H1 (cell line): ENCODE data around the gene CHD5. TPM values are rescaled to one million over a fixed set of nuclear protein-coding genes. Genes with fewer than 3 reads are reported as not detected.

Experiments
- CEBPB ChIP-seq: IDR thresholded peaks from 2 replicates; pipeline ENCODE4 v1.6.1; 2012; ENCODE audit warnings: low read depth, low read length
- CHD2 ChIP-seq: IDR thresholded peaks from 2 replicates; pipeline ENCODE4 v1.6.1; 2012; ENCODE audit warnings: low read length, improper control_type of control experiment
- EP300 ChIP-seq, 2 experiments: IDR thresholded peaks; 1 replicate in 1 of 2; 2 replicates in 1 of 2; pipeline ENCODE4 v1.6.1; 2011 to 2012; ENCODE audit warnings: low read depth in 2 of 2, low read length in 2 of 2, mild to moderate bottlenecking in 2 of 2, borderline replicate concordance in 1 of 2, inconsistent platforms in 1 of 2, moderate library complexity in 1 of 2
- SIN3A ChIP-seq, 2 experiments: IDR thresholded peaks in 1 of 2; conservative IDR thresholded peaks in 1 of 2; 2 replicates each; pipeline ENCODE4 v1.6.1; 2011 to 2012; ENCODE audit warnings: low read length in 2 of 2, improper control_type of control experiment in 1 of 2, low read depth in 1 of 2, mild to moderate bottlenecking in 1 of 2
- SIRT6 ChIP-seq: IDR thresholded peaks from one replicate; pipeline ENCODE4 v1.7.1; 2012; ENCODE audit warnings: low read length, inconsistent platforms
- SP1 ChIP-seq: IDR thresholded peaks from 2 replicates; pipeline ENCODE4 v1.6.1; 2011; ENCODE audit warnings: low read depth, low read length
- SUZ12 ChIP-seq: fragments of 200-600 bp; sonication (generic); IDR thresholded peaks from 2 replicates; pipeline ENCODE4 v1.6.1; 2012; ENCODE audit warnings: mild to moderate bottlenecking, inconsistent platforms, low read length, moderate library complexity, mixed read lengths
- polyA plus RNA-seq, 7 experiments: library from polyadenylated mRNA; depleted of rRNA in 3 of 7; stranded (reverse) in 5 of 7; unstranded in 2 of 7; fragments of >200 nt in 5 of 7; fragments of 200-250 nt in 2 of 7; gene quantifications; 1 replicate in 5 of 7; 2 replicates in 1 of 7; 4 replicates in 1 of 7; pipeline versions ENCODE4 v1.2.1 to v1.2.3, GENCODE V29; 2011 to 2013; ENCODE audit warnings: missing spikeins in 2 of 7, mixed read lengths in 2 of 7
- total RNA-seq: library from RNA; stranded (reverse); fragmentation: NEBNext Ultra II Directional; extraction: Animal tissue kit (Norgen Biotek cat#: 25700); gene quantifications from 2 replicates; pipeline ENCODE4 v1.2.1, GENCODE V29; 2021
- TF ChIP-seq, protein P1 (sequence below): fragments of 300-600 bp; sonication (generic); IDR thresholded peaks from 2 replicates; pipeline ENCODE4 v1.7.1; 2012; ENCODE audit warnings: low read length, moderate library complexity, mild to moderate bottlenecking, inconsistent platforms; ENCODE audit not compliant: insufficient replicate concordance
- TF ChIP-seq, protein P2 (sequence below): IDR thresholded peaks from 2 replicates; pipeline ENCODE4 v1.6.1; 2011; ENCODE audit warnings: low read length, improper control_type of control experiment

Gene CHD5
- total and polyA plus RNA-seq, 2 of the 8 experiments (the other 6 are each of a cell fraction or from before 2014, with no cell fraction given): 0.42 to 1.8 TPM

DNA sequence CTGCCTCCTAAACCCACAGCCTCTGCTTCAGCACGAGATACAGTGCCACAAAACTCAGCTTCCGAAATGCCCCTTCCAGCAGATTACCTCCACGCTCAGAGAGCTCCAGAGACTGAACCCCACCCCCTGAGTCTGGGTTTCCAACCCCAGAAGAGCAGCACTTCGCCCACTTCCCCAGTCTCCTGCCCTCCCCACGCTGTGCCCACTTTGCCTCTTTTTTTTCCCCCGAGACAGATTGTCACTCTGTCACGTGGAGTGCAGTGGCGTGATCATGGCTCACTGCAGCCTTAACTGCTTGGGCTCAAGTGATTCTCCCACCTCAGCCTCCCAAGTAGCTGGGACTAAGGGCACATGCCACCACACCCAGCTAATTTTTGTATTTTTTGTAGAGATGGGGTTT is 45.5 kb upstream of the CHD5 start (continued):
- TF ChIP-seq, protein P1, sequence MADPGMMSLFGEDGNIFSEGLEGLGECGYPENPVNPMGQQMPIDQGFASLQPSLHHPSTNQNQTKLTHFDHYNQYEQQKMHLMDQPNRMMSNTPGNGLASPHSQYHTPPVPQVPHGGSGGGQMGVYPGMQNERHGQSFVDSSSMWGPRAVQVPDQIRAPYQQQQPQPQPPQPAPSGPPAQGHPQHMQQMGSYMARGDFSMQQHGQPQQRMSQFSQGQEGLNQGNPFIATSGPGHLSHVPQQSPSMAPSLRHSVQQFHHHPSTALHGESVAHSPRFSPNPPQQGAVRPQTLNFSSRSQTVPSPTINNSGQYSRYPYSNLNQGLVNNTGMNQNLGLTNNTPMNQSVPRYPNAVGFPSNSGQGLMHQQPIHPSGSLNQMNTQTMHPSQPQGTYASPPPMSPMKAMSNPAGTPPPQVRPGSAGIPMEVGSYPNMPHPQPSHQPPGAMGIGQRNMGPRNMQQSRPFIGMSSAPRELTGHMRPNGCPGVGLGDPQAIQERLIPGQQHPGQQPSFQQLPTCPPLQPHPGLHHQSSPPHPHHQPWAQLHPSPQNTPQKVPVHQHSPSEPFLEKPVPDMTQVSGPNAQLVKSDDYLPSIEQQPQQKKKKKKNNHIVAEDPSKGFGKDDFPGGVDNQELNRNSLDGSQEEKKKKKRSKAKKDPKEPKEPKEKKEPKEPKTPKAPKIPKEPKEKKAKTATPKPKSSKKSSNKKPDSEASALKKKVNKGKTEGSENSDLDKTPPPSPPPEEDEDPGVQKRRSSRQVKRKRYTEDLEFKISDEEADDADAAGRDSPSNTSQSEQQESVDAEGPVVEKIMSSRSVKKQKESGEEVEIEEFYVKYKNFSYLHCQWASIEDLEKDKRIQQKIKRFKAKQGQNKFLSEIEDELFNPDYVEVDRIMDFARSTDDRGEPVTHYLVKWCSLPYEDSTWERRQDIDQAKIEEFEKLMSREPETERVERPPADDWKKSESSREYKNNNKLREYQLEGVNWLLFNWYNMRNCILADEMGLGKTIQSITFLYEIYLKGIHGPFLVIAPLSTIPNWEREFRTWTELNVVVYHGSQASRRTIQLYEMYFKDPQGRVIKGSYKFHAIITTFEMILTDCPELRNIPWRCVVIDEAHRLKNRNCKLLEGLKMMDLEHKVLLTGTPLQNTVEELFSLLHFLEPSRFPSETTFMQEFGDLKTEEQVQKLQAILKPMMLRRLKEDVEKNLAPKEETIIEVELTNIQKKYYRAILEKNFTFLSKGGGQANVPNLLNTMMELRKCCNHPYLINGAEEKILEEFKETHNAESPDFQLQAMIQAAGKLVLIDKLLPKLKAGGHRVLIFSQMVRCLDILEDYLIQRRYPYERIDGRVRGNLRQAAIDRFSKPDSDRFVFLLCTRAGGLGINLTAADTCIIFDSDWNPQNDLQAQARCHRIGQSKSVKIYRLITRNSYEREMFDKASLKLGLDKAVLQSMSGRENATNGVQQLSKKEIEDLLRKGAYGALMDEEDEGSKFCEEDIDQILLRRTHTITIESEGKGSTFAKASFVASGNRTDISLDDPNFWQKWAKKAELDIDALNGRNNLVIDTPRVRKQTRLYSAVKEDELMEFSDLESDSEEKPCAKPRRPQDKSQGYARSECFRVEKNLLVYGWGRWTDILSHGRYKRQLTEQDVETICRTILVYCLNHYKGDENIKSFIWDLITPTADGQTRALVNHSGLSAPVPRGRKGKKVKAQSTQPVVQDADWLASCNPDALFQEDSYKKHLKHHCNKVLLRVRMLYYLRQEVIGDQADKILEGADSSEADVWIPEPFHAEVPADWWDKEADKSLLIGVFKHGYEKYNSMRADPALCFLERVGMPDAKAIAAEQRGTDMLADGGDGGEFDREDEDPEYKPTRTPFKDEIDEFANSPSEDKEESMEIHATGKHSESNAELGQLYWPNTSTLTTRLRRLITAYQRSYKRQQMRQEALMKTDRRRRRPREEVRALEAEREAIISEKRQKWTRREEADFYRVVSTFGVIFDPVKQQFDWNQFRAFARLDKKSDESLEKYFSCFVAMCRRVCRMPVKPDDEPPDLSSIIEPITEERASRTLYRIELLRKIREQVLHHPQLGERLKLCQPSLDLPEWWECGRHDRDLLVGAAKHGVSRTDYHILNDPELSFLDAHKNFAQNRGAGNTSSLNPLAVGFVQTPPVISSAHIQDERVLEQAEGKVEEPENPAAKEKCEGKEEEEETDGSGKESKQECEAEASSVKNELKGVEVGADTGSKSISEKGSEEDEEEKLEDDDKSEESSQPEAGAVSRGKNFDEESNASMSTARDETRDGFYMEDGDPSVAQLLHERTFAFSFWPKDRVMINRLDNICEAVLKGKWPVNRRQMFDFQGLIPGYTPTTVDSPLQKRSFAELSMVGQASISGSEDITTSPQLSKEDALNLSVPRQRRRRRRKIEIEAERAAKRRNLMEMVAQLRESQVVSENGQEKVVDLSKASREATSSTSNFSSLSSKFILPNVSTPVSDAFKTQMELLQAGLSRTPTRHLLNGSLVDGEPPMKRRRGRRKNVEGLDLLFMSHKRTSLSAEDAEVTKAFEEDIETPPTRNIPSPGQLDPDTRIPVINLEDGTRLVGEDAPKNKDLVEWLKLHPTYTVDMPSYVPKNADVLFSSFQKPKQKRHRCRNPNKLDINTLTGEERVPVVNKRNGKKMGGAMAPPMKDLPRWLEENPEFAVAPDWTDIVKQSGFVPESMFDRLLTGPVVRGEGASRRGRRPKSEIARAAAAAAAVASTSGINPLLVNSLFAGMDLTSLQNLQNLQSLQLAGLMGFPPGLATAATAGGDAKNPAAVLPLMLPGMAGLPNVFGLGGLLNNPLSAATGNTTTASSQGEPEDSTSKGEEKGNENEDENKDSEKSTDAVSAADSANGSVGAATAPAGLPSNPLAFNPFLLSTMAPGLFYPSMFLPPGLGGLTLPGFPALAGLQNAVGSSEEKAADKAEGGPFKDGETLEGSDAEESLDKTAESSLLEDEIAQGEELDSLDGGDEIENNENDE: no peak
- TF ChIP-seq SIRT6: no peak
- no peak for TF ChIP-seq EP300 (IDR thresholded peaks at IDR 0.05; ENCODE audit: borderline replicate concordance in 1 of 2, low read depth in 2 of 2, low read length in 2 of 2)
- no peak for TF ChIP-seq SIN3A (conservative IDR thresholded peaks at IDR 0.05 in 1 of 2, IDR thresholded peaks at IDR 0.05 in 1 of 2; ENCODE audit: low read depth in 1 of 2, low read length in 2 of 2)
- TF ChIP-seq, protein P2, sequence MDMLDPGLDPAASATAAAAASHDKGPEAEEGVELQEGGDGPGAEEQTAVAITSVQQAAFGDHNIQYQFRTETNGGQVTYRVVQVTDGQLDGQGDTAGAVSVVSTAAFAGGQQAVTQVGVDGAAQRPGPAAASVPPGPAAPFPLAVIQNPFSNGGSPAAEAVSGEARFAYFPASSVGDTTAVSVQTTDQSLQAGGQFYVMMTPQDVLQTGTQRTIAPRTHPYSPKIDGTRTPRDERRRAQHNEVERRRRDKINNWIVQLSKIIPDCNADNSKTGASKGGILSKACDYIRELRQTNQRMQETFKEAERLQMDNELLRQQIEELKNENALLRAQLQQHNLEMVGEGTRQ: no peak
- no peak for TF ChIP-seq CHD2
- no peak for TF ChIP-seq SP1
- no peak for TF ChIP-seq CEBPB
- TF ChIP-seq SUZ12: no peak
